Mesothelial cell of epicardium (in vitro differentiated cells): Measurements from ENCODE around the gene STK32A. TPM values are rescaled to one million over a fixed set of nuclear protein-coding genes. Genes with fewer than 3 reads are reported as not detected.
"Not testable (repeated sequence)": the region's sequence is repeated elsewhere in the genome, so short reads cannot be mapped to it uniquely, and the experiment has no call there.

ENCODE experiments used
- DNase-seq, 2 experiments: peaks; one replicate each; pipeline ENCODE4 v3.0.0; 2021; ENCODE audit warnings: low spot score in 2 of 2; ENCODE audit not compliant: unreplicated experiment in 2 of 2
- H3K27ac Mint-ChIP-seq: 2 replicates; pipeline ENCODE4 v1.8.0; 2021; ENCODE audit warnings: mixed read lengths
- H3K27me3 Mint-ChIP-seq: 2 replicates; pipeline ENCODE4 v1.8.0; 2021; ENCODE audit warnings: low read depth, mixed read lengths
- H3K36me3 Mint-ChIP-seq: 2 replicates; pipeline ENCODE4 v1.8.0; 2021; ENCODE audit warnings: mixed read lengths
- H3K4me1 Mint-ChIP-seq: 2 replicates; pipeline ENCODE4 v1.8.0; 2021; ENCODE audit warnings: mixed read lengths
- H3K4me3 Mint-ChIP-seq: 2 replicates; pipeline ENCODE4 v1.8.0; 2021; ENCODE audit warnings: mild to moderate bottlenecking, moderate library complexity, mixed read lengths
- H3K9me3 Mint-ChIP-seq: 2 replicates; pipeline ENCODE4 v1.8.0; 2021; ENCODE audit warnings: mixed read lengths
- total RNA-seq: library from RNA; stranded (reverse); gene quantifications from 3 replicates; pipeline ENCODE4 v1.2.1, GENCODE V29; 2021
- TF ChIP-seq, protein P1 (sequence below): fragments of 200-600 bp; sonication (generic); IDR thresholded peaks from one replicate; pipeline ENCODE4 v1.5.0; 2021; ENCODE audit warnings: antibody characterized with exemption; ENCODE audit not compliant: unreplicated experiment

Gene STK32A
- total RNA-seq, 1 donor from 2014 or later = 3.5 TPM

DNA sequence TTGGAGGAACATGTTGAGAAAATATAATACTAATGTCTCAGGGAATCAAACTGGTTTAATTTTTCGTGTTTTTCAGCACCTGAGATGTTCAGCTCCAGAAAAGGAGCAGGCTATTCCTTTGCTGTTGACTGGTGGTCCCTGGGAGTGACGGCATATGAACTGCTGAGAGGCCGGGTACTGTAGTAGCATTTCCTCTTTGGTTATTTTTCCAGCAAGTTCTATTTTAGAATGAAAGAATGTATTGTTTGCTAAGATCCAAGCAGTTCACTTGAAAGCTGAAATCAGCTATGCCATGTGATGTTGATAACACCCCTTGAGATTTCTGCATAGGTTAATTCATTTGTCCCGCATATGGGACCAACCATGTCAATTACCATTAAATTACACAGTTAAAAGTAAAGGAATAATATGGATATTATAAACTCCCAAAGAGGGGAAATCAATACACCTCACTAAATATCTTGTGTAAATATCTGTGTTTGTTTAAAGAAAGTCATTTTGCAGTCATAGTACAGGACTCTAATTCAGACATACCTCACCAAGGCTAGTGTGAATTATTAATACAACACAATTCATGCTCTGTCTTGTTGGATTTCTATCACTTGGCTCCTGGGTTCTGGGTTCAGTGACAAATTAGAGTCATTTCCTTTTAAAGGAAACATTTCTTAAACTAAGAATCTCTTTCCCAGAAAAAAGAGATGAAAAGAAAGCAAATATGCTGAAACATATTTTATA lies 126.8 kb downstream of the STK32A start:
- no peak for DNase-seq
- H3K27me3 Mint-ChIP-seq = no peaks in the 10 kb centered on the region
- no peaks in the 10 kb centered on the region for H3K36me3 Mint-ChIP-seq
- no peak overlapping the region for H3K4me3 Mint-ChIP-seq
- H3K27ac Mint-ChIP-seq = no peak overlapping the region
- H3K4me1 Mint-ChIP-seq = peaks cover 13% of the 10 kb centered on the region
- TF ChIP-seq, protein P1, sequence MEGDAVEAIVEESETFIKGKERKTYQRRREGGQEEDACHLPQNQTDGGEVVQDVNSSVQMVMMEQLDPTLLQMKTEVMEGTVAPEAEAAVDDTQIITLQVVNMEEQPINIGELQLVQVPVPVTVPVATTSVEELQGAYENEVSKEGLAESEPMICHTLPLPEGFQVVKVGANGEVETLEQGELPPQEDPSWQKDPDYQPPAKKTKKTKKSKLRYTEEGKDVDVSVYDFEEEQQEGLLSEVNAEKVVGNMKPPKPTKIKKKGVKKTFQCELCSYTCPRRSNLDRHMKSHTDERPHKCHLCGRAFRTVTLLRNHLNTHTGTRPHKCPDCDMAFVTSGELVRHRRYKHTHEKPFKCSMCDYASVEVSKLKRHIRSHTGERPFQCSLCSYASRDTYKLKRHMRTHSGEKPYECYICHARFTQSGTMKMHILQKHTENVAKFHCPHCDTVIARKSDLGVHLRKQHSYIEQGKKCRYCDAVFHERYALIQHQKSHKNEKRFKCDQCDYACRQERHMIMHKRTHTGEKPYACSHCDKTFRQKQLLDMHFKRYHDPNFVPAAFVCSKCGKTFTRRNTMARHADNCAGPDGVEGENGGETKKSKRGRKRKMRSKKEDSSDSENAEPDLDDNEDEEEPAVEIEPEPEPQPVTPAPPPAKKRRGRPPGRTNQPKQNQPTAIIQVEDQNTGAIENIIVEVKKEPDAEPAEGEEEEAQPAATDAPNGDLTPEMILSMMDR = no peak
- peaks cover 4% of the 10 kb centered on the region for H3K9me3 Mint-ChIP-seq

DNA sequence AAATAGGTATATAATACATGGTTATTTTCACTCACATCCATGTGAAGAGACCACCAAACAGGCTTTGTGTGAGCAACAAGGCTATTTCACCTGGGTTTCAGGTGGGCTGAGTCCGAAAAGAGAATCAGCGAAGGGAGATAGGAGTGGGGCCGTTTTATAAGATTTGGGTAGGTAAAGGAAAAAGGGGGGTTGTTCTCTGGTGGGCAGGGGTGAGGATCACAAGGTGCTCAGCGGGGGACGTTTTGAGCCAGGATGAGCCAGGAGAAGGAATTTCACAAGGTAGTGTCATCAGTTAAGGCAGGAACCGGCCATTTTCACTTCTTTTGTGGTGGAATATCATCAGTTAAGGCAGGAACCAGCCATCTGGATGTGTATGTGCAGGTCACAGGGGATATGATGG lies 132.6 kb downstream of the STK32A start:
- peaks cover 11% of the 10 kb centered on the region for H3K4me1 Mint-ChIP-seq
- not testable (repeated sequence) for H3K4me3 Mint-ChIP-seq, H3K9me3 Mint-ChIP-seq, DNase-seq, H3K27me3 Mint-ChIP-seq, H3K36me3 Mint-ChIP-seq, H3K27ac Mint-ChIP-seq

DNA sequence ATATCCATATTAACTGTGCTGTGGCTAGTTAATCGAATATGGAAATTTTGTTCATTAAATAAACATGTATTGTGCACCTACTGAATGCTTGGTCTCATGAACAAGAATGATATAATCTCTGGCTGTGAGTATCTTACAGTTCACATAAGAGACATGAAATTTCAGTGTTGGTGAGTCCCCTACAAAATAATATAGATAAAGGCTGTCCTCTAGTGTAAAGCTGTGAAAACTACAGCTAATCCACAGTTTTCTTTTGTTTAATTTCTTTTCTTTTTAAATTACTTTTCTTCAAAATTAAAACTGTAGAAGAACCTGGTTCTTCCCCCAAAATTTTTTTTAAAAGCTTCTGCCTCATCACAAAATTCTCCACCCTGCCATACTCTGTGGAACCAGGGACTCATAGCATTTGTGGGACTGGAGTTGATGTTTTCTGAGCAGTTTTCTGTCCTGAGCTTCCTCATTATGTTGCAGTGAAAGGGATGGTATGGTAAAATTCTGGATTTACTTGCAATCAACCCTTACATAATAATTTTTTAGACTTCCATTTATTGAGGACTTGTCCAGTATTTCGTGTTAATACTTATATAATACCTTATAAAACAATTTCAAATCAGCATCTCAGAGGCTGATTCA lies 135.0 kb downstream of the STK32A start:
- H3K27me3 Mint-ChIP-seq = no peaks in the 10 kb centered on the region
- H3K4me3 Mint-ChIP-seq = no peak overlapping the region
- TF ChIP-seq, protein P1 = no peak
- peaks cover 11% of the 10 kb centered on the region for H3K4me1 Mint-ChIP-seq
- H3K9me3 Mint-ChIP-seq = no peaks in the 10 kb centered on the region
- H3K27ac Mint-ChIP-seq = no peak overlapping the region
- no peak for DNase-seq
- no peaks in the 10 kb centered on the region for H3K36me3 Mint-ChIP-seq

DNA sequence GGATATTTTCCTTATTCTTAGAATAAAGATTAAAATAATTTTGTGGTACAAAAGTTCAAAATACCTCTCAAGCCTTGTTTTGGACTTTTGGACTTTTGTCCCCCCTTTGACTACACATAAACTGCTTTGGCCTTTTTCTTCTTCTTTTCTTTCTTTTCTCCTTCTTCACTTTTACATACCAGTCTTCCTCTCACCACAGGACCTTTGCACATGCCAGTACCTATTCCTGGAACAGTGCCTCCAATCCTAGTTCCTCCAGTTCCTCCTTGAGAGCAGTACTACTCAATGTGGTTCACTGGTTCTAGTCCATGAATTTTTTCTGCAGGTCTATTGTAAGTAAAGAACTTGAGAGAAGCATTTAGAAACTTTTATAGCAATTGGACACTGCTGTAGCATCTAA lies 136.5 kb downstream of the STK32A start:
- no peaks in the 10 kb centered on the region for H3K27me3 Mint-ChIP-seq
- H3K4me3 Mint-ChIP-seq = no peak overlapping the region
- no peak for DNase-seq
- peaks cover 5% of the 10 kb centered on the region for H3K4me1 Mint-ChIP-seq
- no peaks in the 10 kb centered on the region for H3K36me3 Mint-ChIP-seq
- H3K27ac Mint-ChIP-seq = no peak overlapping the region
- TF ChIP-seq, protein P1 = no peak
- H3K9me3 Mint-ChIP-seq = no peaks in the 10 kb centered on the region

DNA sequence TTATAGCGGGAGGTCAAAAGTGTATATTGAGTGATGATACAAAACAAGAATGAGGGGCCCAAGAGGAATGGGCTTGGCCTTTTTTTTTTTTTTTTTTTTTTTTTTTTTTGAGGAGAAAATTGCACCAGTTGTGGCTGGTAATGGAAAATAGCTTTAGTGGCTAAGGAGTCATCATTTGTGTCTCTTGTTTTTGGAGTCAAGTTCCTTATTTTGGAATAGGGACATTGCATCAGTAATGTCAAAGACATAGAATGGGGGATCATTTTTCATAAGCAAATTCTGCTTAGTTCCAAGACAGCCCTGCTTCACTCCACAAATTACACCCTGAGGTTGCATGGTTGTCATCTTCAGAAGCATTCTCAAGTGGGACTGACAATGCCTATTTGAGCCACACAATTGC lies 137.4 kb downstream of the STK32A start:
- no peaks in the 10 kb centered on the region for H3K9me3 Mint-ChIP-seq
- H3K36me3 Mint-ChIP-seq = no peaks in the 10 kb centered on the region
- H3K4me3 Mint-ChIP-seq = no peak overlapping the region
- TF ChIP-seq, protein P1 = no peak
- no peak overlapping the region for H3K27ac Mint-ChIP-seq
- DNase-seq = no peak
- H3K27me3 Mint-ChIP-seq = no peaks in the 10 kb centered on the region
- peaks cover 4% of the 10 kb centered on the region for H3K4me1 Mint-ChIP-seq

DNA sequence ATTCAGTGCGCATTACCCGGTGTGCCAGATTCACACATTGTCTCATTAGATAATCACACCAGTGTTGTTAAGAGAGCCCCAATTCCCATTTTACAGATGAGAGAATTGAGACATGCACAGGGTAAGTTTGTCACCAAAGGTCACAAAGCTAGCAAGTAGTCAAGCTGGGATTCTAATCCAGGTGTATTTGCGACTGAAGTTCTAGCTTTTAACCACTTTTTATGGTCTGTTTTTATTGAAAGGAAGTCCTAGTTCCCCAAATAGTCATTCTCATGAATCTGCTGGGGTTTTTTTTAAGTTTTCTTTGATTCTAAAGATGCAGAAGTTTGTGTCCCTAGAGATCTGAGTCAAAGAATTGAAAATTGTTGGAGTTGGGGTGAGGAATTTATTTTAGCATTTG lies 138.5 kb downstream of the STK32A start:
- TF ChIP-seq, protein P1 = no peak
- Mint-ChIP-seq H3K4me1 (peaks cover 4% of the 10 kb centered on the region), H3K27me3 (no peaks in the 10 kb centered on the region), H3K27ac (no peak overlapping the region), H3K4me3 (no peak overlapping the region), H3K9me3 (peaks cover 5% of the 10 kb centered on the region), H3K36me3 (peaks cover 3% of the 10 kb centered on the region)
- DNase-seq = no peak
